CD1c-positive myeloid dendritic cell (primary cell): ENCODE data around the gene MYL10.
"Not testable (repeated sequence)": the region's sequence is repeated elsewhere in the genome, so short reads cannot be mapped to it uniquely, and the experiment has no call there.

Experiments
- DNase-seq: peaks from one replicate; pipeline ENCODE4 v3.0.0-alpha.2; 2016; ENCODE audit errors: extremely low spot score

The MYL10 gene

DNA sequence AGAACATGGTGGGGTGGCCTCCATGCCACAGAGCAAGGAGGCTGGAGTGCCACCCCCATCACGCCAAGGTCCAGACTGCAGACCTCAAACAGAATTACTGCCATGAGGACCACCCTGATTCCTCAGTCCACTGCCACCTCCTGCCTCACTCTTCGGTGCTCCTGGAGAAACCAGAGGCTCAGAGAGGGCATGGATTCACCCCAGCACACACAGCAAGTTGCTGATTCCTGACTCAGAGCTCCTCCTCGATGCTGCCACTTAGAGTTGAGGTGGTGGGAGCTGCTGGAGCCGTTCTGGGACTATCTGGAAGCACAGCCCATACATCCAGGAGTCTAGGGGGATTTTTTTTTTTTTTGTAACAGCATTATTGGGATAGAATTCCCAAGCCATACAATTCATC, 22.0 kb upstream of the MYL10 start:
- DNase-seq = no peak

DNA sequence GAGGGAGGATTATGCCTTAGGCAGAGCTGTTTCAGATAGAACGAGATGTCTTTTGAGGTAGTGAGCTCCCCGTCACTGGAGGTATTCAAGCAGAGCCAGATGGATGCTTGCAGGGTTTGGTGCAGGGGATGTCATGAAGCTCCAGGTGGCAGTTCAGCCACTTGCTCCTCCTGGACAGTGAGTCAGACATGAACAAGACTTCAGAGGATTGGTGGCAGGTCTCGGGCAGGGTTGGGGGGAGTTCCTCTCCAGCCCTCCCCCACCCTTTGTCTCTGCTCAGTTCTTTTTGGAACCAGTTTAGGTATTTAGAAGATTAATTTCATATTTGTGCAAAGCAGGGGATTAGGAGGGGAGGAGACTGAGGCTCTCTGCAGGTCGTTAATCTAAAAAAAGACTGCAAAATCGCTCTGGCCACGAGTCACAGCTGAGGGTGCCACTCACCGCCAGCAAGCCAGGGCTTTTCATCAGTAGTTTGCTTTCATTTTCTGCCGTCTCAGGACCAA, 21.5 kb upstream of the MYL10 start:
- no peak for DNase-seq

DNA sequence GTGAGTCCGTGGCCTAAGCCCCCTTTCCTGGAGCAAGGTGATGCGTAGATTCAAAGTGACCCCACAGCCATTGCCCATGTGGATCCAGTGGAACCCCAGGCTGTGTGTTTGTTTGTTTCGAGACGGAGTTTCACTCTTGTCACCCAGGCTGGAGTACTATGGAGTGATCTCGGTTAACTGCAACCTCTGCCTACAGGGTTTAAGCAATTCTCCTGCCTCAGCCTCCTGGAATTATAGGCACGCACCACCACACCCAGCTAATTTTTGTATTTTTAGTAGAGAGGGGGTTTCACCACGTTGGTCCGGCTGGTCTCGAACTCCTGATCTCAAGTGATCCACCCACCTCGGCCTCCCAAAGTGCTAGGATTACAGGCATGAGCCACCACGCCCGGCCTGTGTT, 18.8 kb upstream of the MYL10 start:
- DNase-seq = not testable (repeated sequence)

- DNase-seq = no peak
These were observed 16.9 kb upstream of the MYL10 start for GRCh38 chr7:101645951-101646350.

- no peak for DNase-seq
These were observed 15.8 kb upstream of the MYL10 start for GRCh38 chr7:101644879-101645278.

DNA sequence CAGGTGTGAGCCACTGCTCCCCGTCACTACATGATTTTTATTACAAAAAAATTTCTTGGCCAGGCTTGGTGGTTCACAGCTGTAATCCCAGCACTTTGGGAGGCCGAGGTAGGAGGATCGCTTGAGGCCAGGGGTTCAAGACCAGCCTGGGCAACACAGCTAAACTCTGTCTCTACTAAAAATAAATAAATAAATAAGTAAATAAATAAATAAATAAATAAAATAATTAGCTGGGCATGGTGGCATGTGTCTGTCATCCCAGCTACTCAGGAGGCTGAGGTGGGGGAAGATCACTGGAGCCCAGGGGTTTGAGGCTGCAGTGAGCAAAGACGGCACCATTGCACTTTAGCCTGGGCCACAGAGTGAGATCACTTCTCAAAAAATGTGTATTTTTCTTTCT, 10.0 kb upstream of the MYL10 start:
- not testable (repeated sequence) for DNase-seq

GRCh38 chr7:101636822-101637623, 7.9 kb upstream of the MYL10 start:
- DNase-seq = no peak

- no peak for DNase-seq
These were observed 6.4 kb upstream of the MYL10 start for GRCh38 chr7:101635484-101635883.

DNA sequence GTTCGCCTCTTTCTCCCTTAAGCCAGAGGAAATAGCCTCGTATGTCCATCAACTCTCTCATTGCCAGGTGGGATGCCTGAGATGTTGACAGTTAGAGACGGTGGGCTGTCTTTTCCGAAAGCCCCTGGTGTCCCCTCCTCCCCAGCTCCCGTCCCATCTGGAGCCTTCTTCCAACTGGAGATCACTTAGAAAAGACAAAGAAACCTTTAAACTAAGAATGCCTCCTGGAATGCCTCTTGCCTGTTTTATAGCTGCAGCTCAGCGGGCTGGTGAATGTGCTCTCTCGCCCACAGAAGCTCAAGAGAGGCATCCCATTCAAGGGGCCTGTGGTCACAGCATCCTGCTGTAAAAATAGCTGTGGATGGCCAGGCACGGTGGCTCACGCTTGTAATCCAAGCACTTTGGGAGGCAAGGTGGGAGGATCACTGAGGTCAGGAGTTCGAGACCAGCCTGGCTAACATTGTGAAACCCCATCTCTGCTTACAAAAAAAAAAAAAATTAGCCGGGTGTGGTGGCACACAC, 5.2 kb upstream of the MYL10 start:
- no peak for DNase-seq

- no peak for DNase-seq
These were observed 4.4 kb upstream of the MYL10 start for GRCh38 chr7:101633511-101633910.

- DNase-seq = no peak
These were observed 3.5 kb upstream of the MYL10 start for GRCh38 chr7:101632641-101633040.

DNA sequence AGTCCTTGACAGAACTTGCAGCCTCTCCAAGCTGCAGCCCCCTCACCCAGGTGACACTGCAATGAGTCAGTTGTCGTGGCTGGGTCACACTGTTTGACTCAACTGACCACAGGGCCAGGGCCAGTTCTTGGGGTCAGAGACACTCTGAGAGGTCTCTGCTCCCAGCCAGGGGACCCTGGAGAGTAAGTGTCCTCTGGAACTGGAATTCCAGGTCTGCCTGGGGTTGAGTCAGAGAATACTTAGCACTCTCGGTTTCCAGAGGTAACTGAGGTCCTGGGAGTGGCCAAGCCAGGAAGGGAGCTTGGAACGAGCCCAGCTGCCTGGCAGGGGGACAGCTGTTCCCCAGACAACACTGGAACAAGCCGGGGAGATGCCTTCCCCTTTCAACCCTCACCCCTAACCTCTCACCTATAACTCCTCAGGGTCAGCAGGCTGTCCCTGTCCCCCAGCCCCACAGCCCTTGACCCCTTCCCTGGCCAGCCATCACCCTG, 2.2 kb upstream of the MYL10 start:
- DNase-seq = no peak

GRCh38 chr7:101630591-101630990, 1.5 kb upstream of the MYL10 start:
- no peak for DNase-seq

DNA sequence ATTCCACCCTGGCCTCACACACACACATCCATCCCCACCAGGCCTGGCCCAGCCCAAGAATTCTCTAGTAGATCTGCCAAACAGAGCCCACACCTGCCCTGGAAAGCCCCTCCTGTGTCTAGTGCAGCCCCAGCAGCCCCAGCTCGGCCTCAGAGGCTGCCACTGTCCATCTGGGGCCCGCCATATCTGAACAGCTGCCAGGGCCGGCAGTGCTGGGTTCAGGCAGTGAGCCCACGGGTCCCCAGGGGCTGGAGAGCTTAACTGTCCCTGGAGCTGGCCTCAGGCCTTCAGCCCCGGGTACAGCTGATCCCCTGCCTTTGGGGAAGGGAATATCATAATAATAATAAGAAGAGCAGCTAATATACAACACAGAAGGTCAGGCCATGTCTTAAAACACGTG, 574 bp downstream of the MYL10 start:
- DNase-seq = no peak

GRCh38 chr7:101626758-101627157, 2.3 kb downstream of the MYL10 start:
- no peak for DNase-seq

DNA sequence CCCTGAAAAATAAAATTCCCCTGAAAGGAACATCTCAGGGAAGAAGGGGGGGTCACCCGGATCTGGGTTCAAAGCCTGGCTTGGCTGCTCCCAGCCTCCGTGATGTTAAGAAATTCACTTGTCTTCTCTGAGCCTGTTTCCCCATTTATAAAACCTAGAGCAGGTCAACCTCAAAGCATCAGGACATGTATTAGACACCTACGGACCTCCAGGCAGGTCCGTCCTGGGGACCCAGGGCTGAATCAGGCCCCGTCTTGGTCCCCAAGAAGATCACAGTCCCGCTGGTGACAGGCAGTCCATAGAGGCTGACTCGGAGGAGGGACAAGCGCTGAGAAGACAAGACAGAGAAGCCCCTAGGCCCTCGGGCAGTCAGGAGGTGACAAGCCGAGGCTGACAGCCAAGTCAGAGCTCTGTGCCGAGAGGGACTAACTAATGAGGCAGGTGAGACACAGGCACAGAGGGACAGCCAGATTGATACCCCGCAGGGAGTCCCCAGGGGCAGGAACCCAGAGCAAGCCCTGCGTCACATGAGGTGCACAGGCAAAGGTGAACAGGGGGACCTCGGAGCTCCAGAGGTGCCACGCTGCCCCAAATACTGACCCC, 2.9 kb downstream of the MYL10 start:
- no peak for DNase-seq

DNA sequence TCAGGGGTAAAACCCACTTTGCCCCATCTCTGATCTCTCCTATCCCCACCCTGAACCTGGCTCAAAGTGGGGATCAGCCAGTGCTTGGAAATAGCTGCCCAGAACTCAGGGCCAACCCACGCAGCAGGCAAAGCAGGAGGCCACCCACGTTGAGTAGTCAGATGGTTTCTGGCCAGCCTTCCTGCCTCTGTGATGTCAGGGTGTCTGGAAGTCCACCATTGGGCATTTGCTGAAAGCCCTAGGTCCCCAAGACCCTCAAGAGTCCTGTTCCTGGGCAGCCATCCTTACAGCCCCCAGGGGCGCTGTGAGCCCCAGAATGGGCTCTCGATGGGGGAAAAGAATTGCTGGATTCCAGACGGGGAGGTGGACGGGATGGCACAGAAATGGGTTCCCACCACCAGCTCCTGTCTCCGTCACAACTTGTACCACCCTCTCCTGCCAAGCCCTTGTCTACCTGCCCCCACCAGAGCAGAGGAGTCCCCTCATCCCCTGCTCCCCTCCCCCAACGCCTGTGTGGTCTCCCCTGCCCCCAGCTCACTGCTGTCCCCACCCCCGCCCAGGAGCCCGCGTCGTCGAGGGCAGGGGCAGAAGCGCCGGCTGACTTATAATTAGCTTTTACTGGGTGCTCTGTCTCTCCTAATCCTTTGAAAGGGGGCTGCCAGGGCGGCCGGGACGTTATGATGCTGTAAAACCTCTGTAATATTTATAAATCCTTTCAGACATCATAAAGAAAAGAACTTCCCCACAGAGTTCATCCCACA, 3.9 kb downstream of the MYL10 start:
- peak; percentile 23 for DNase-seq

DNA sequence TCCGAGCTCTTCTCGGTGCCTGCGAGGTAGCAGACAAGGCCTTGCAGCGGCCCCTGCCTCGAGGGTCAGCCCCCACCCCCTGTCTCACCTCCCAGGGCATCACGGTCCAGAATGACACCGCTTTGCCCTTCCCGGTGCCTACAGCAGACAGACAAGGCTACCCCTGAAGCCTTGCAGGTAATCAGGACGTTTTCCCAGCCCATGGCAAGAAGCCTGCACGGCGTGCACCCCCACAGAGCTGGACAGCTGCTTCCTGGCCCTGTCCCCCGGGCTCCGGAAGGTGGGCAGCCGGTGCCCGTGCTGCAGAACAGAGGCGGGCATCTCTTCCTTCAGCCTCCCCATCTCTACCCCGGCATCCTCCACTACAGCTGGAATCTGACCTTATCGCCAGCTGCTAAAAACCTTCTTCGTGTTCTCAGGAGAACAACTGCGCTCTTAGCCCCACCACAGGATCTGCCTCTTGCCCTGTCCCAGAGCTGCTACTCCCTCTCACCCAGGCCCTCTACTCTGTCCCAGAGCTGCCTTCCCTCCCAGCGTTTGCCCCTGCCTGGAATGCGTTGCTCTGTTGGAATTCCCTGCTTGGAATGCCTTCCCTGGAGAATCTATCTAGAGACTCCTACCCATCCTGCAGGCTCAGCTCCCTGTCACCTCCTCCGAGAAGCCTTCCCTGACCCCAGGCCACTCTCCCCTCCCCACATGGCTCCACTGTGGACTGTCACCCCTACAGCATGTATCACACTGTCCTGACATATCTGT, 4.7 kb downstream of the MYL10 start:
- no peak for DNase-seq

GRCh38 chr7:101622609-101623173, 6.4 kb downstream of the MYL10 start:
- no peak for DNase-seq

DNA sequence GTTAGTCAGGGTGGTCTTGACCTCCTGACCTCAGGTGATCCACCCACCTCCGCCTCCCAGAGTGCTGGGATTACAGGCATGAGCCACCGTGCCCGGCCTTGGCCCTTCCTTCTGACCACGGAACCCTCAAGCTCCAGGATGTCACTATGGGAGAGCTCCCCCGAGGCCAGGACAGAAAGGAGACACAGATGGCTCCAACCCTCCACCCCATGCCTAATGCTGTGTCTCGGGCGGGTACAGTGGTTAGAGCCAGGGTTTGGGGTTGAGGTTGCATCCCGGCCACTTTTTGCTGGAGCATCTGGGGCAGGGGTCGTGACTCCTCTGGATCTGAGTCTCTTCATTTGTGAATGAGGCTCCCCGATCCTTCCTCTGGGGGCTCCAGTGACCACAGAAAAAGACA, 8.1 kb downstream of the MYL10 start:
- DNase-seq = no peak

DNA sequence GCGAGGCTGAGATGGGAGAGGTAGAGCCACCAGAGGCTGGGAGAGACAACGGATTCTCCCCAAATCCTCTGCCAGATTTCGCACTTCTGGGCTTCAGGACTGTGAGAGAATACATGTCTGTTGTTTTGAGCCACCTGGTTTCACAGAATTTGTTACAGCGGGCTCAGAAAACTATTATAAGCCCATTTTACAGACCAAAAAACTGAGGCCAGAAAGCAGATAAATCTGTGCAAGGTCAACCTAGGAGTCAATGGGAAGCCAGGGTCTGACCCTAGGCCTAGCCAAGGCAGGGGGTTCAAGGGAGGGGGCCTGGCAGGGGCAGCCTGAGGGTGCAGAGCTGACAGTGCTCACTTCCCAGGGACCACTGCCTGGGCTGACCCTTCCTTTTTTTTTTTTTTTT, 8.7 kb downstream of the MYL10 start:
- DNase-seq = no peak
